Urothelium cell line (cell line): Measurements from ENCODE around the gene GBF1.
"Not testable (repeated sequence)": the region's sequence is repeated elsewhere in the genome, so short reads cannot be mapped to it uniquely, and the experiment has no call there.

Experiments
- DNase-seq: peaks from one replicate; pipeline ENCODE4 v3.0.0; 2011; ENCODE audit warnings: low spot score, mixed read lengths
- FAIRE-seq: peaks from 2 replicates; lab custom pipeline; 2011; peaks lifted over from hg19 to GRCh38; lab: Jason Lieb, UNC

GBF1 gene

GRCh38 chr10:102298899-102299298, 53.6 kb downstream of the GBF1 start:
- FAIRE-seq (no peak), DNase-seq (no peak)

- no peak for FAIRE-seq
- no peak for DNase-seq
Measured at GRCh38 chr10:102299873-102300272, 54.5 kb downstream of the GBF1 start.

- no peak for DNase-seq
- no peak for FAIRE-seq
Measured at GRCh38 chr10:102300278-102300843, 55.0 kb downstream of the GBF1 start.

- DNase-seq, FAIRE-seq: not testable (repeated sequence)
Measured at GRCh38 chr10:102300912-102301311, 55.6 kb downstream of the GBF1 start.

GRCh38 chr10:102301332-102301731, 56.0 kb downstream of the GBF1 start:
- FAIRE-seq, result not testable (repeated sequence)

GRCh38 chr10:102302611-102303010, 57.3 kb downstream of the GBF1 start:
- DNase-seq (no peak), FAIRE-seq (no peak)

More at GRCh38 chr10:102301332-102301731, 56.0 kb downstream of the GBF1 start:
- not testable (repeated sequence) for DNase-seq

GRCh38 chr10:102306006-102306405, 60.7 kb downstream of the GBF1 start:
- no peak for FAIRE-seq
- no peak for DNase-seq

- FAIRE-seq, result no peak
- no peak for DNase-seq
Measured at GRCh38 chr10:102306710-102307109, 61.4 kb downstream of the GBF1 start.

GRCh38 chr10:102308318-102308717, 63.0 kb downstream of the GBF1 start:
- DNase-seq, FAIRE-seq: not testable (repeated sequence)

GRCh38 chr10:102309236-102309635, 63.9 kb downstream of the GBF1 start:
- FAIRE-seq (no peak), DNase-seq (no peak)

GRCh38 chr10:102309916-102310315, 64.6 kb downstream of the GBF1 start:
- DNase-seq (no peak), FAIRE-seq (no peak)

GRCh38 chr10:102310361-102311024, 65.2 kb downstream of the GBF1 start:
- FAIRE-seq, result no peak
- DNase-seq, result peak; percentile 46

GRCh38 chr10:102311025-102311420, 65.7 kb downstream of the GBF1 start:
- FAIRE-seq (no peak), DNase-seq (no peak)

GRCh38 chr10:102312683-102313082, 67.4 kb downstream of the GBF1 start:
- DNase-seq, result no peak
- no peak for FAIRE-seq

GRCh38 chr10:102313221-102313896, 68.0 kb downstream of the GBF1 start:
- FAIRE-seq, result no peak
- DNase-seq, result no peak

GRCh38 chr10:102314801-102315200, 69.5 kb downstream of the GBF1 start:
- FAIRE-seq (no peak), DNase-seq (no peak)

GRCh38 chr10:102316421-102316820, 71.1 kb downstream of the GBF1 start:
- DNase-seq (no peak), FAIRE-seq (no peak)

- DNase-seq (no peak), FAIRE-seq (no peak)
Measured at GRCh38 chr10:102322914-102323313, 77.6 kb downstream of the GBF1 start.

GRCh38 chr10:102324061-102324460, 78.7 kb downstream of the GBF1 start:
- FAIRE-seq, result no peak
- no peak for DNase-seq

GRCh38 chr10:102326031-102326430, 80.7 kb downstream of the GBF1 start:
- no peak for FAIRE-seq
- no peak for DNase-seq

- FAIRE-seq (no peak), DNase-seq (no peak)
Measured at GRCh38 chr10:102327002-102327401, 81.7 kb downstream of the GBF1 start.

- FAIRE-seq, result no peak
- DNase-seq, result no peak
Measured at GRCh38 chr10:102327641-102328040, 82.3 kb downstream of the GBF1 start.
